ENCODE data around the gene SMC1B. TPM values are rescaled to one million over a fixed set of nuclear protein-coding genes. Genes with fewer than 3 reads are reported as not detected.

SMC1B gene
- total and polyA plus RNA-seq, 4 donors, result 0.02 to 0.05 TPM; not detected in 2

DNA sequence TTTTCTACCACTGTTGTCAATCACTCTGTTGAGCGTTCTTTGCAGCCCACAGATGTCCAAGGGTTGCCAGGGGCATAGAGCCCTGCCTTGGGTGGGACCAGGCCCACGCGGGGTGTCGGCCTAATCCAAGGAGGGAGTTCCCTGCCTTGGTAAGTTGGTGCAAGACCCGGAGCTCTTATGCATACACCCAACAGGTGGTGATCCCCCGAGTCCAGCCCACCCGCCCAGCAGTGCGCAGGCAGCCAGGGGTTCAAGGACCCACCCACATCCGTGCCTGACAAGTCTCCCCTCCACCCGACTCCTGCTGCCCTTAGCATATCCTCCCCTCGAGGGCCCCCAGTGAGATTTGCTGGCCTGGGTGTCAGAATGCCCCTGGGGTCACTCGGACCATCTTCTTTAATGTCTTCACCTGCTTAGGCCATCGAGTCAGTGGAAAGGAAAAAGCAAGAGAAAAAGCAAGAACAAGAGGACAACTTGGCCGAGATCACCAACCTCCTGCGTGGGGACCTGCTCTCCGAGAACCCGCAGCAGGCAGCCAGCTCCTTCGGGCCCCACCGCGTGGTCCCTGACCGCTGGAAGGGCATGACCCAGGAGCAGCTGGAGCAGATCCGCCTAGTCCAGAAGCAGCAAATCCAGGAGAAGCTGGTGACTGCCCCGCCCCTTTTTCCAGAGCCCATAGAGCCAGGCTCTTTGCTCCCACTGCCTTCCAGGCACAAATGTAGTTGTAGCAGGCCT is 12.3 kb upstream of the SMC1B start:
- Histone ChIP-seq H3K4me3 (ENCODE audit: low read depth in 1 of 3, low read length in 3 of 3) (no peak overlapping the region), H3K4me1 (ENCODE audit: control insufficient read depth in 4 of 4, insufficient read depth in 4 of 4, low read length in 3 of 4) (no peaks in the 10 kb centered on the region), H3K27ac (ENCODE audit: low read depth in 1 of 2, low read length in 2 of 2) (no peak overlapping the region), H3K36me3 (ENCODE audit: control insufficient read depth in 4 of 4, insufficient read depth in 3 of 4, low read depth in 1 of 4, low read length in 3 of 4) (no peaks in the 10 kb centered on the region), H3K9me3 (ENCODE audit: control insufficient read depth in 4 of 4, low read length in 3 of 4) (no peaks in the 10 kb centered on the region), H3K27me3 (ENCODE audit: control insufficient read depth in 4 of 4, insufficient read depth in 4 of 4, low read length in 3 of 4) (no peaks in the 10 kb centered on the region), H3K9ac (ENCODE audit: low read depth in 1 of 2, low read length in 2 of 2) (no peak overlapping the region)
- TF ChIP-seq NR2F2 (IDR thresholded peaks at IDR 0.05) (no peak), FOXA2 (IDR thresholded peaks at IDR 0.05) (no peak), ZBTB33 (IDR thresholded peaks at IDR 0.05) (no peak), EGR1 (IDR thresholded peaks at IDR 0.05; ENCODE audit: low read depth in 2 of 2) (no peak), RXRA (IDR thresholded peaks at IDR 0.05) (no peak), GABPA (IDR thresholded peaks at IDR 0.05 in 1 of 2, conservative IDR thresholded peaks at IDR 0.05 in 1 of 2) (no peak), TAF1 (conservative IDR thresholded peaks at IDR 0.05) (no peak), RAD21 (IDR thresholded peaks at IDR 0.05) (no peak)
- TF ChIP-seq, protein P1, sequence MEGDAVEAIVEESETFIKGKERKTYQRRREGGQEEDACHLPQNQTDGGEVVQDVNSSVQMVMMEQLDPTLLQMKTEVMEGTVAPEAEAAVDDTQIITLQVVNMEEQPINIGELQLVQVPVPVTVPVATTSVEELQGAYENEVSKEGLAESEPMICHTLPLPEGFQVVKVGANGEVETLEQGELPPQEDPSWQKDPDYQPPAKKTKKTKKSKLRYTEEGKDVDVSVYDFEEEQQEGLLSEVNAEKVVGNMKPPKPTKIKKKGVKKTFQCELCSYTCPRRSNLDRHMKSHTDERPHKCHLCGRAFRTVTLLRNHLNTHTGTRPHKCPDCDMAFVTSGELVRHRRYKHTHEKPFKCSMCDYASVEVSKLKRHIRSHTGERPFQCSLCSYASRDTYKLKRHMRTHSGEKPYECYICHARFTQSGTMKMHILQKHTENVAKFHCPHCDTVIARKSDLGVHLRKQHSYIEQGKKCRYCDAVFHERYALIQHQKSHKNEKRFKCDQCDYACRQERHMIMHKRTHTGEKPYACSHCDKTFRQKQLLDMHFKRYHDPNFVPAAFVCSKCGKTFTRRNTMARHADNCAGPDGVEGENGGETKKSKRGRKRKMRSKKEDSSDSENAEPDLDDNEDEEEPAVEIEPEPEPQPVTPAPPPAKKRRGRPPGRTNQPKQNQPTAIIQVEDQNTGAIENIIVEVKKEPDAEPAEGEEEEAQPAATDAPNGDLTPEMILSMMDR (IDR thresholded peaks at IDR 0.05; ENCODE audit: low read depth, low read length, missing input control), result no peak
- TF ChIP-seq, protein P2, sequence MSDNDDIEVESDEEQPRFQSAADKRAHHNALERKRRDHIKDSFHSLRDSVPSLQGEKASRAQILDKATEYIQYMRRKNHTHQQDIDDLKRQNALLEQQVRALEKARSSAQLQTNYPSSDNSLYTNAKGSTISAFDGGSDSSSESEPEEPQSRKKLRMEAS (IDR thresholded peaks at IDR 0.05), result no peak
- TF ChIP-seq, protein P3, sequence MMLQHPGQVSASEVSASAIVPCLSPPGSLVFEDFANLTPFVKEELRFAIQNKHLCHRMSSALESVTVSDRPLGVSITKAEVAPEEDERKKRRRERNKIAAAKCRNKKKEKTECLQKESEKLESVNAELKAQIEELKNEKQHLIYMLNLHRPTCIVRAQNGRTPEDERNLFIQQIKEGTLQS (IDR thresholded peaks at IDR 0.05), result no peak
- no peak for DNase-seq (ENCODE audit: low spot score)
- 95% methylated on average over 23 of the region's 23 CpGs for WGBS

DNA sequence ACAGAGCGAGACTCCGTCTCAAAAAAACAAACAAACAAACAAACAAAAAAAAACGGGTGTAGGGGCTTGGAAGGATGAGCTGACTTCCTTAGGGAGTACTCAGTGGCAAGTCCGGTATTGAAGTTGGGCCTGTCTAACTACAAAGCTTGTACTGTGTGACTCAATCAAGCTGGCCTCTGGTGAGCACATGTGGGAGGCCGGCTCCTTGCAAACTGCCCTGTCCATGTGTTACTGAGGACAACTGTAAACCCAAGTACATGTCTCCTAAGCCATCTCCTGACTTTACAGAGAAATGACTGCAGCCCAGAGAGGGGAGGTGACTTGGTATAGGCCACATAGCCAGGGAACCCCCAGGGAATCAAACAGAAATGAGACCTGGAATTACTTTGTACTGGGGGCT is 11.7 kb upstream of the SMC1B start:
- Histone ChIP-seq H3K9me3 (ENCODE audit: control insufficient read depth in 4 of 4, low read length in 3 of 4) (no peaks in the 10 kb centered on the region), H3K4me3 (ENCODE audit: low read depth in 1 of 3, low read length in 3 of 3) (no peak overlapping the region), H3K27me3 (ENCODE audit: control insufficient read depth in 4 of 4, insufficient read depth in 4 of 4, low read length in 3 of 4) (no peaks in the 10 kb centered on the region), H3K9ac (ENCODE audit: low read depth in 1 of 2, low read length in 2 of 2) (no peak overlapping the region), H3K4me1 (ENCODE audit: control insufficient read depth in 4 of 4, insufficient read depth in 4 of 4, low read length in 3 of 4) (no peaks in the 10 kb centered on the region), H3K36me3 (ENCODE audit: control insufficient read depth in 4 of 4, insufficient read depth in 3 of 4, low read depth in 1 of 4, low read length in 3 of 4) (no peaks in the 10 kb centered on the region), H3K27ac (ENCODE audit: low read depth in 1 of 2, low read length in 2 of 2) (no peak overlapping the region)
- TF ChIP-seq RXRA (IDR thresholded peaks at IDR 0.05) (no peak), YY1 (IDR thresholded peaks at IDR 0.05) (no peak), FOXA1 (IDR thresholded peaks at IDR 0.05) (no peak), FOXA2 (IDR thresholded peaks at IDR 0.05) (no peak), TAF1 (conservative IDR thresholded peaks at IDR 0.05) (no peak), SP1 (IDR thresholded peaks at IDR 0.05) (no peak), HNF4G (IDR thresholded peaks at IDR 0.05) (no peak)
- TF ChIP-seq, protein P1 (IDR thresholded peaks at IDR 0.05; ENCODE audit: low read depth, low read length, missing input control), result no peak
- TF ChIP-seq, protein P2 (IDR thresholded peaks at IDR 0.05), result no peak
- WGBS, result 89% methylated on average over 5 of the region's 5 CpGs
- DNase-seq (ENCODE audit: low spot score), result no peak
